ENCODE data around the gene HOXD11. TPM values are rescaled to one million over a fixed set of nuclear protein-coding genes. Genes with fewer than 3 reads are reported as not detected.

Gene HOXD11
- total and polyA plus RNA-seq, 2 of the 4 experiments (the other 2 are of a cell fraction), result not detected

DNA sequence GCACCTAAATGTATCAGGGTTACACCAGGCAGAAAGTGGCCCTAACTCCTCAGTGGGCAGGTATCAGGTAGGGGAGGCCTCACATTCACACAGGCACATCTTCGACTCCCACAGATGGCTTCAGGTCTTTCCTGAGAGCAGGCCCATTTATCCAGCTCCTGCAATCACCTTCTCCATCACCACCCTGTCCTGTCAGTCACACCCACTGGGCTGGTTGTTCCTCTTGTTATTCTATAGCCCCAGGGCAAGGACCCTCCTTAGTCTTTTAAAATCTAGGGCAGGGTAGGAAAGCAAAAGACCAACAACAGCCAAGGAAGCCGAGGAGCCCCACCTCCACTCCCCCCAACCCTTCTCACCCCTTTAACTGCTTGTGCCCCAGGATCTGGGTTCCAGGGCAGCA, 35.2 kb downstream of the HOXD11 start:
- Histone ChIP-seq H4K20me1 (ENCODE audit: insufficient read depth, low read length) (no peaks in the 10 kb centered on the region), H3K4me3 (ENCODE audit: insufficient read depth, low read depth, low read length) (no peak overlapping the region), H4K8ac (ENCODE audit: low read depth in 2 of 2, low read length in 2 of 2) (no peak overlapping the region), H3K4ac (ENCODE audit: low read depth, low read length) (no peak overlapping the region), H3K14ac (replicated peaks; ENCODE audit: low read depth, low read length) (no peak overlapping the region), H2BK120ac (ENCODE audit: low read depth, low read length) (no peak overlapping the region), H3K79me1 (ENCODE audit: low read depth in 1 of 2, low read length in 2 of 2) (no peaks in the 10 kb centered on the region), H3K9me3 (ENCODE audit: control insufficient read depth, insufficient read depth, low read length) (peaks cover 2% of the 10 kb centered on the region), H2BK20ac (ENCODE audit: low read depth, low read length) (no peak overlapping the region), H3K27ac (ENCODE audit: insufficient read depth, low read length) (no peak overlapping the region), H3K9me1 (ENCODE audit: insufficient read depth, low read length) (no peaks in the 10 kb centered on the region), H4K5ac (ENCODE audit: low read depth, low read length) (no peak overlapping the region), H3K9ac (ENCODE audit: low read depth, low read length) (no peak overlapping the region), H3K27me3 (ENCODE audit: control insufficient read depth, insufficient read depth, low read length) (peaks cover 67% of the 10 kb centered on the region), H2AK9ac (replicated peaks; ENCODE audit: low read depth, low read length, poor library complexity) (no peak overlapping the region), H2BK5ac (ENCODE audit: low read depth, low read length, poor library complexity, severe bottlenecking) (no peak overlapping the region), H3K56ac (ENCODE audit: extremely low read depth, insufficient read depth, low read length) (no peak overlapping the region), H2AK5ac (ENCODE audit: low read depth, low read length) (no peak overlapping the region), H3K4me1 (ENCODE audit: control insufficient read depth, insufficient read depth, low read length) (no peaks in the 10 kb centered on the region), H2BK15ac (ENCODE audit: low read depth, low read length) (no peak overlapping the region), H3K23ac (ENCODE audit: low read depth, low read length) (no peak overlapping the region), H4K91ac (ENCODE audit: insufficient read depth, low read depth, low read length) (no peak overlapping the region), H3K18ac (ENCODE audit: low read depth, low read length) (no peak overlapping the region), H2AFZ (replicated peaks; ENCODE audit: low read length, poor library complexity) (no peak overlapping the region), H3K36me3 (ENCODE audit: control insufficient read depth, insufficient read depth, low read length) (no peaks in the 10 kb centered on the region), H3K4me2 (ENCODE audit: low read depth, low read length) (no peak overlapping the region)
- BruUV-seq (replicated peaks), result no TSS peak
- WGBS, 2 experiments (ENCODE audit: extremely low coverage in 2 of 2, insufficient read length in 1 of 2), result no CpG with 5 or more reads among the region's 2 CpGs
- intact Hi-C loops (cut with micrococcal nuclease) (no loop called here), dilution Hi-C loops (cut with HindIII; ENCODE audit: low sequenced_read_pairs, unreplicated experiment) (no loop called here), in situ Hi-C loops (cut with MboI; ENCODE audit: low sequenced_read_pairs) (loop anchor here (5.0 kb wide), 1 partner anchor 410 kb away; no protein-coding TSS in a partner anchor)
- TF ChIP-seq NFE2L2 (IDR thresholded peaks at IDR 0.05; ENCODE audit: low read depth, low read length) (no peak), CHD1 (IDR thresholded peaks at IDR 0.05; ENCODE audit: low read depth, low read length) (no peak), BHLHE40 (IDR thresholded peaks at IDR 0.05; ENCODE audit: low read depth, low read length) (no peak)
- TF ChIP-seq, protein P1, sequence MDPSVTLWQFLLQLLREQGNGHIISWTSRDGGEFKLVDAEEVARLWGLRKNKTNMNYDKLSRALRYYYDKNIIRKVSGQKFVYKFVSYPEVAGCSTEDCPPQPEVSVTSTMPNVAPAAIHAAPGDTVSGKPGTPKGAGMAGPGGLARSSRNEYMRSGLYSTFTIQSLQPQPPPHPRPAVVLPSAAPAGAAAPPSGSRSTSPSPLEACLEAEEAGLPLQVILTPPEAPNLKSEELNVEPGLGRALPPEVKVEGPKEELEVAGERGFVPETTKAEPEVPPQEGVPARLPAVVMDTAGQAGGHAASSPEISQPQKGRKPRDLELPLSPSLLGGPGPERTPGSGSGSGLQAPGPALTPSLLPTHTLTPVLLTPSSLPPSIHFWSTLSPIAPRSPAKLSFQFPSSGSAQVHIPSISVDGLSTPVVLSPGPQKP (IDR thresholded peaks at IDR 0.05; ENCODE audit: borderline replicate concordance, low read depth, low read length), result no peak
- DNase-seq (no peak), ATAC-seq (ENCODE audit: low read depth) (no peak)
- ChIA-PET POLR2A (ENCODE audit: unreplicated experiment) (no interaction called here), CTCF (no interaction called here)
